ENCODE data around the gene LDB3. TPM values are rescaled to one million over a fixed set of nuclear protein-coding genes. Genes with fewer than 3 reads are reported as not detected.
A peak's percentile ranks its signal among the peaks of the same experiment; 100 is the strongest.

Gene LDB3
- total RNA-seq, 1 experiment from 2014 or later: 0.20 TPM

- H4K20me1 ChIP-seq (ENCODE audit: insufficient read depth): no peaks in the 10 kb centered on the region
- BruUV-seq (replicated peaks): no TSS peak
- no peaks in the 10 kb centered on the region for H3K9me3 ChIP-seq (ENCODE audit: control insufficient read depth in 1 of 2, insufficient read depth in 1 of 2, low read depth in 1 of 2, low read length in 2 of 2)
- CTCF ChIA-PET: no interaction called here
- no peak overlapping the region for H3K27ac ChIP-seq (ENCODE audit: low read depth, low read length)
- RAD21 ChIA-PET (ENCODE audit: low non-redundant PET in 1 of 2, low total read pairs in 2 of 2, uncharacterized antibody in 2 of 2, unreplicated experiment in 2 of 2): no interaction called here
- ATAC-seq: peak; percentile 89
- H3K4me2 ChIP-seq (ENCODE audit: low read length): peak overlapping the region; percentile 12; the same call in 1 of the 2 replicates
- H3K4me1 ChIP-seq (ENCODE audit: control insufficient read depth in 1 of 2, insufficient read depth in 2 of 2, low read length in 2 of 2): no peaks in the 10 kb centered on the region
- no peak for TF ChIP-seq CBX3 (IDR thresholded peaks at IDR 0.05; ENCODE audit: low read depth)
- peak; percentile 91 for TF ChIP-seq RAD21 (IDR thresholded peaks at IDR 0.05; ENCODE audit: low read depth)
- peak; percentile 80 to 86 (median 81); a peak in 5 of 6 replicates for TF ChIP-seq CTCF (IDR thresholded peaks at IDR 0.05 in 2 of 3, conservative IDR thresholded peaks at IDR 0.05 in 1 of 3; ENCODE audit: borderline replicate concordance in 1 of 3, insufficient read depth in 1 of 3, low read depth in 2 of 3, low read length in 2 of 3)
- no peaks in the 10 kb centered on the region for H3K27me3 ChIP-seq (ENCODE audit: insufficient read depth, low read length)
- intact Hi-C loops (cut with micrococcal nuclease): loop anchor here (1.0 to 2.0 kb wide), 4 partner anchors 96 to 278 kb away; no protein-coding TSS in a partner anchor
- peak; percentile 54 for DNase-seq (ENCODE audit: low read depth, low spot score)
- no peaks in the 10 kb centered on the region for H3K9me2 ChIP-seq (ENCODE audit: insufficient read depth)
- no peak overlapping the region for H2AFZ ChIP-seq (ENCODE audit: low read depth, low read length, poor library complexity, severe bottlenecking)
- POLR2A ChIA-PET: no interaction called here
- no peak overlapping the region for H3K4me3 ChIP-seq (replicated peaks in 1 of 2; ENCODE audit: low read depth in 1 of 2, low read length in 2 of 2)
- H3K36me3 ChIP-seq (ENCODE audit: control insufficient read depth in 1 of 2, insufficient read depth in 2 of 2, low read length in 2 of 2): no peaks in the 10 kb centered on the region
- H3K9ac ChIP-seq (ENCODE audit: low read length): no peak overlapping the region
- H3K79me2 ChIP-seq (ENCODE audit: insufficient read depth, low read length): no peaks in the 10 kb centered on the region
Measured at GRCh38 chr10:86688398-86688921, 20.1 kb downstream of the LDB3 start.

- Histone ChIP-seq H3K9me3 (ENCODE audit: control insufficient read depth in 1 of 2, insufficient read depth in 1 of 2, low read depth in 1 of 2, low read length in 2 of 2) (no peaks in the 10 kb centered on the region), H3K4me3 (replicated peaks in 1 of 2; ENCODE audit: low read depth in 1 of 2, low read length in 2 of 2) (no peak overlapping the region), H2AFZ (ENCODE audit: low read depth, low read length, poor library complexity, severe bottlenecking) (no peak overlapping the region), H3K79me2 (ENCODE audit: insufficient read depth, low read length) (no peaks in the 10 kb centered on the region), H3K9me2 (ENCODE audit: insufficient read depth) (no peaks in the 10 kb centered on the region), H3K27me3 (ENCODE audit: insufficient read depth, low read length) (no peaks in the 10 kb centered on the region), H3K36me3 (ENCODE audit: control insufficient read depth in 1 of 2, insufficient read depth in 2 of 2, low read length in 2 of 2) (no peaks in the 10 kb centered on the region), H3K4me1 (ENCODE audit: control insufficient read depth in 1 of 2, insufficient read depth in 2 of 2, low read length in 2 of 2) (no peaks in the 10 kb centered on the region), H3K27ac (ENCODE audit: low read depth, low read length) (no peak overlapping the region), H4K20me1 (ENCODE audit: insufficient read depth) (no peaks in the 10 kb centered on the region), H3K4me2 (ENCODE audit: low read length) (no peak overlapping the region), H3K9ac (ENCODE audit: low read length) (no peak overlapping the region)
- ChIA-PET RAD21 (ENCODE audit: low non-redundant PET in 1 of 2, low total read pairs in 2 of 2, uncharacterized antibody in 2 of 2, unreplicated experiment in 2 of 2) (no interaction called here), POLR2A (no interaction called here), CTCF (interaction anchor here (1.1 kb wide), 1 partner anchor 271 kb away, joined by 4 read pairs; no protein-coding TSS in a partner anchor)
- no TSS peak for BruUV-seq (replicated peaks)
- ATAC-seq: no peak
- no peak for DNase-seq (ENCODE audit: low read depth, low spot score)
- intact Hi-C loops (cut with micrococcal nuclease): loop anchor here (2.0 kb wide), 1 partner anchor 96 kb away; no protein-coding TSS in a partner anchor
- TF ChIP-seq CEBPB (IDR thresholded peaks at IDR 0.05; ENCODE audit: low read depth): no peak
- no peak for TF ChIP-seq SRF (IDR thresholded peaks at IDR 0.05; ENCODE audit: low read depth)
- TF ChIP-seq EZH2phosphoT487 (IDR thresholded peaks at IDR 0.05; ENCODE audit: borderline replicate concordance): no peak
- no peak for TF ChIP-seq EGR1 (IDR thresholded peaks at IDR 0.05; ENCODE audit: low read depth)
- TF ChIP-seq EZH2 (IDR thresholded peaks at IDR 0.05): no peak
- no peak for TF ChIP-seq MAX (IDR thresholded peaks at IDR 0.05)
- TF ChIP-seq REST (IDR thresholded peaks at IDR 0.05; ENCODE audit: low read depth): no peak
- no peak for TF ChIP-seq ZBTB33 (IDR thresholded peaks at IDR 0.05; ENCODE audit: extremely low read depth, insufficient replicate concordance, low read length)
- TF ChIP-seq CBX3 (IDR thresholded peaks at IDR 0.05; ENCODE audit: low read depth): no peak
- no peak for TF ChIP-seq ZFX (IDR thresholded peaks at IDR 0.05)
Measured at GRCh38 chr10:86689146-86689545, 20.8 kb downstream of the LDB3 start.

Data from HCT116 (cell line).